ENCODE measurements around the gene KLHL18. TPM values are rescaled to one million over a fixed set of nuclear protein-coding genes. Genes with fewer than 3 reads are reported as not detected.

The KLHL18 gene
- total RNA-seq, 1 donor from 2014 or later = 33.7 TPM

DNA sequence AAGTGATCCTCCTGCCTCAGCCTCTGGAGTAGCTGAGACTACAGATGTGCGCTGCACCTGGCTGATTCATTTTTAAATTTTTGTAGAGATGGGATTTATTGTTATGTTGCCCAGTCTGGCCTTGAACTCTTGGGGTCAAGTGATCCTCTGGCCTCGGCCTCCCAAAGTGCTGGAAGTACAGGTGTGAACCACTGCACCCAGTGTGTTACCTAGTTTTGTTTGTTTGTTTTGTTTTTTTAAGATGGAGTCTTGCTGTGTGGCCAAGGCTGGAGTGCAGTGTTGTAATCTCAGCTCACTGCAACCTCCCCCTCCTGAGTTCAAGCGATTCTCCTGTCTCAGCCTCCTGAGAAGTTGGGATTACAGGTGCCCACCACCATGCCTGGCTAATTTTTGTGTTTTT is 110.2 kb downstream of the KLHL18 start:
- no peak for DNase-seq (ENCODE audit: low spot score)

DNA sequence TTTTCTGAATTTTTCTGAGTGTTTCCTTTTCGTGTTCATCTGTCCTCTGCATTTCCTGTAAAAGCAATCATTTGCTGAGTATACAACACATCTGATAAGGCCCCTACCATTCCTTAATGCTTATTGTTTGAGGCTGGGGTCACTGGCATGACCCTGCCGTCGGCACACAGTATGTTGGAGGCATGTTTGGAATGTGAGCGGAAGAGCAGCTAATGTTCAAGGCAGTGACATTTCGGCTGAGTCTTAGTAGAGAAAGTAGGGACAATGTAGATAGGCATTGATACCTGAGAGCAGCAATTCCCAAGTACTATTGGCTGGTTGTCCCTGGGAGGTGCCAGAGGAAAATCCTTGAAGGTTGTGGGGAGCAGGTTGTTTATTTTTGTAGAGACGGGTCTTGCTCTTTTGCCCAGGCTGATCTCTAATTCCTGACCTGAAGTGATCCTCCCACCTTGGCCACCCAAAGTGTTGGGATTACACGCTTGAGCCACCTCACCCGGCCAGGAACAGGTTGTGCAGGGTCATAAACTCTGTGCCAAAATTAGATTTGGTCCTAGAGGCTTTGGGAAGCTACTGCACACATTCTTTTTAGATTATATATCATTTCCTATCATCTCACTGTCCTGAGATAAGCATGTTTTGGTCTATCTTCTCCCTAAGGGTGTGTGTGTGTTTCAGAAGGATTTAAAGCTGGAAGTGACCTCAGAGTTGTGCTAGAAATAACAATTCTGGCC is 111.6 kb downstream of the KLHL18 start:
- no peak for DNase-seq (ENCODE audit: low spot score)

DNA sequence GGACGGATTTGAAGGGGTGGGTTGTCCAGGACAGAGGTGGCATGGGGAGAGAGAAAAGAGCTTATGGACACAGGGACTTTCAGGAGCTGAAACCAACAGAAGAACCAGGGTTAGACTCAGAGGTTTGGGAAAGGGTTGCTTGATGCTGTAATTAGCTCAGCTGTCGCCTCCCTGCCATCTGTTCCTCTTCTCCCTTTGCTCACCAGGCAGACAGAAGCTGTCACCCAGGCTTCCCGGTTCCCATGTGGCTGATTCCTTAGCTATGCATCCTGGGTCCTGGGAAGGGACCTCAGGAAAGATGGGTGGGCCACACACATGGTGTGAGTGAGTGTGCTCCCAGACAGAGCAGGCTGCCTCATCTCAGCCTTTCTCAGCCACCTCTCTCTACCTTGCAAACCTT is 112.1 kb downstream of the KLHL18 start:
- DNase-seq (ENCODE audit: low spot score) = no peak

Other genes starting within 250 kb of the KLHL18 start
- gene SETD2, start 118.8 kb upstream of the KLHL18 start, total RNA-seq = 46.6 TPM
- gene KIF9, start 145 bp upstream of the KLHL18 start, total RNA-seq = 4.9 TPM
- gene PTPN23, start 98.1 kb downstream of the KLHL18 start, total RNA-seq = 40.3 TPM
- 72.8 TPM for gene SCAP, start 193.0 kb downstream of the KLHL18 start, total RNA-seq
- gene ELP6, start 230.8 kb downstream of the KLHL18 start, total RNA-seq = 18.9 TPM